Sigmoid colon (tissue), 7 donors: ENCODE results near the gene KCP. TPM values are rescaled to one million over a fixed set of nuclear protein-coding genes. Genes with fewer than 3 reads are reported as not detected.

Source experiments
- DNase-seq: peaks from one replicate; pipeline ENCODE4 v3.0.0-alpha.2; 2019
- H3K27ac ChIP-seq, 4 donors: fragments of 200-600 bp; sonication (generic); one replicate each; pipeline ENCODE4 v1.5.1; 2016 to 2019; ENCODE audit warnings: mild to moderate bottlenecking in 1 of 4
- H3K27me3 ChIP-seq, 3 donors: fragments of 200-600 bp; sonication (generic); one replicate each; pipeline ENCODE4 v1.5.1; 2019; ENCODE audit warnings: mild to moderate bottlenecking in 1 of 3
- H3K36me3 ChIP-seq, 4 donors: fragments of 200-600 bp; sonication (generic); one replicate each; pipeline ENCODE4 v1.5.1; 2016 to 2019
- H3K4me1 ChIP-seq, 4 donors: fragments of 200-600 bp; sonication (generic); one replicate each; pipeline ENCODE4 v1.5.1; 2017 to 2019
- H3K4me3 ChIP-seq, 4 donors: fragments of 200-600 bp; sonication (generic); one replicate each; pipeline ENCODE4 v1.5.1; 2017 to 2019; ENCODE audit warnings: mild to moderate bottlenecking in 2 of 4, moderate library complexity in 1 of 4
- H3K9me3 ChIP-seq, 4 donors: fragments of 200-600 bp in 3 of 4; sonication (generic) in 3 of 4; one replicate each; pipeline versions ENCODE4 v1.5.1 to v1.6.1; 2013 to 2019
- CTCF ChIP-seq, 4 experiments: fragments of 450-650 bp in 3 of 4; fragments of 200-600 bp in 1 of 4; IDR thresholded peaks; one replicate each; pipeline ENCODE4 v1.5.1; 2016 to 2019; ENCODE audit warnings: antibody characterized with exemption in 4 of 4, mild to moderate bottlenecking in 3 of 4, moderate library complexity in 2 of 4
- EP300 ChIP-seq, 4 donors: sonication (generic); formaldehyde crosslinking; IDR thresholded peaks; one replicate each; pipeline ENCODE4 v1.6.1; 2017; ENCODE audit warnings: antibody characterized with exemption in 4 of 4
- POLR2A ChIP-seq, 2 donors: fragments of 450-650 bp; IDR thresholded peaks; one replicate each; pipeline ENCODE4 v1.6.1; 2016; ENCODE audit warnings: antibody characterized with exemption in 2 of 2, mild to moderate bottlenecking in 2 of 2, moderate library complexity in 2 of 2
- POLR2AphosphoS5 ChIP-seq, 4 donors: sonication (generic); formaldehyde crosslinking; IDR thresholded peaks; one replicate each; pipeline ENCODE4 v1.6.1; 2017; ENCODE audit warnings: antibody characterized with exemption in 4 of 4
- WGBS, 2 donors: extraction: QIAGEN DNeasy Blood & Tissue Kit; methylation state at CpG; one replicate each; pipeline ENCODE4 v1.1.7; 2013; 5-methylcytosine and 5-hydroxymethylcytosine counted together
- intact Hi-C: fragments of 100-400 bp; cut with DNase I; formaldehyde crosslinking; loops from one replicate; pipeline ENCODE4 v1.15.1; 2023
- polyA plus RNA-seq, 3 donors: library from polyadenylated mRNA; stranded (reverse); fragments of 200-250 nt; gene quantifications; one replicate each; pipeline ENCODE4 v1.2.3, GENCODE V29; 2013
- total RNA-seq, 4 donors: library from RNA; depleted of rRNA; stranded (reverse); fragments of >200 nt; gene quantifications; one replicate each; pipeline ENCODE4 v1.1.0, GENCODE V29; 2016
- donor health status: healthy with polysubstance abuse.
- donor health status: Bipolar disorder and iron deficiency.
- donor health status: healthy.

The KCP gene
- total and polyA plus RNA-seq, 7 donors, result 0.14 to 0.42 (median 0.32) TPM; not detected in 3

GRCh38 chr7:128924707-128925588 is 14.4 kb upstream of the KCP start:
- Histone ChIP-seq H3K27me3 (peaks cover 0 to 7% (median 0%) of the 10 kb centered on the region in 3 donors), H3K9me3 (no peaks in the 10 kb centered on the region), H3K27ac (no peak overlapping the region), H3K36me3 (no peaks in the 10 kb centered on the region), H3K4me1 (no peaks in the 10 kb centered on the region), H3K4me3 (no peak overlapping the region)
- DNase-seq, result no peak
- intact Hi-C loops, result no loop called here
- 59 to 84% methylated on average over 8 of the region's 8 CpGs for WGBS, 2 donors
- TF ChIP-seq POLR2AphosphoS5 (IDR thresholded peaks at IDR 0.05) (no peak), POLR2A (IDR thresholded peaks at IDR 0.05) (no peak), EP300 (IDR thresholded peaks at IDR 0.05) (no peak), CTCF (IDR thresholded peaks at IDR 0.05) (no peak)

GRCh38 chr7:128923411-128923800 is 12.9 kb upstream of the KCP start:
- TF ChIP-seq POLR2A (IDR thresholded peaks at IDR 0.05) (no peak), EP300 (IDR thresholded peaks at IDR 0.05) (no peak), POLR2AphosphoS5 (IDR thresholded peaks at IDR 0.05) (no peak), CTCF (IDR thresholded peaks at IDR 0.05) (no peak)
- Histone ChIP-seq H3K9me3 (no peaks in the 10 kb centered on the region), H3K27me3 (peaks cover 0 to 12% (median 5%) of the 10 kb centered on the region in 3 donors), H3K4me3 (no peak overlapping the region), H3K4me1 (no peaks in the 10 kb centered on the region), H3K27ac (no peak overlapping the region), H3K36me3 (no peaks in the 10 kb centered on the region)
- intact Hi-C loops, result no loop called here
- 59 to 83% methylated on average over 5 of the region's 5 CpGs for WGBS, 2 donors
- DNase-seq, result peak; percentile 14

GRCh38 chr7:128922496-128923410 is 12.2 kb upstream of the KCP start:
- intact Hi-C loops, result no loop called here
- H3K4me3 ChIP-seq, result no peak overlapping the region
- peaks cover 0 to 19% (median 8%) of the 10 kb centered on the region in 3 donors for H3K27me3 ChIP-seq
- 75 to 86% methylated on average over 16 of the region's 16 CpGs for WGBS, 2 donors
- no peak for TF ChIP-seq CTCF (IDR thresholded peaks at IDR 0.05)
- TF ChIP-seq POLR2AphosphoS5 (IDR thresholded peaks at IDR 0.05), result no peak
- TF ChIP-seq EP300 (IDR thresholded peaks at IDR 0.05), result no peak
- TF ChIP-seq POLR2A (IDR thresholded peaks at IDR 0.05), result no peak
- H3K4me1 ChIP-seq, result no peaks in the 10 kb centered on the region
- H3K9me3 ChIP-seq, result no peaks in the 10 kb centered on the region
- no peaks in the 10 kb centered on the region for H3K36me3 ChIP-seq
- DNase-seq, result peak; percentile 40
- no peak overlapping the region for H3K27ac ChIP-seq

GRCh38 chr7:128921866-128922440 is 11.4 kb upstream of the KCP start:
- 83% methylated on average over 9 of the region's 9 CpGs for WGBS, 2 donors

More at GRCh38 chr7:128921866-128922440, 11.4 kb upstream of the KCP start:
- DNase-seq, result peak; percentile 41
- H3K4me1 ChIP-seq, result no peaks in the 10 kb centered on the region
- H3K4me3 ChIP-seq, result no peak overlapping the region
- no peaks in the 10 kb centered on the region for H3K9me3 ChIP-seq
- H3K36me3 ChIP-seq, result no peaks in the 10 kb centered on the region
- peaks cover 0 to 22% (median 11%) of the 10 kb centered on the region in 3 donors for H3K27me3 ChIP-seq
- no peak overlapping the region for H3K27ac ChIP-seq
- intact Hi-C loops, result no loop called here
- TF ChIP-seq CTCF (IDR thresholded peaks at IDR 0.05) (no peak), EP300 (IDR thresholded peaks at IDR 0.05) (no peak), POLR2A (IDR thresholded peaks at IDR 0.05) (no peak), POLR2AphosphoS5 (IDR thresholded peaks at IDR 0.05) (no peak)
